SK-N-MC (cell line): ENCODE data around the gene ZNF644.

Experiments used
- EZH2 ChIP-seq: fragments of 200-600 bp; sonication (generic); IDR thresholded peaks from one replicate; pipeline ENCODE4 v1.6.1; 2017; ENCODE audit warnings: antibody characterized with exemption
- POLR2AphosphoS5 ChIP-seq: IDR thresholded peaks from 2 replicates; pipeline ENCODE4 v1.6.1; 2012; ENCODE audit warnings: mild to moderate bottlenecking, low read depth, low read length, borderline replicate concordance

DNA sequence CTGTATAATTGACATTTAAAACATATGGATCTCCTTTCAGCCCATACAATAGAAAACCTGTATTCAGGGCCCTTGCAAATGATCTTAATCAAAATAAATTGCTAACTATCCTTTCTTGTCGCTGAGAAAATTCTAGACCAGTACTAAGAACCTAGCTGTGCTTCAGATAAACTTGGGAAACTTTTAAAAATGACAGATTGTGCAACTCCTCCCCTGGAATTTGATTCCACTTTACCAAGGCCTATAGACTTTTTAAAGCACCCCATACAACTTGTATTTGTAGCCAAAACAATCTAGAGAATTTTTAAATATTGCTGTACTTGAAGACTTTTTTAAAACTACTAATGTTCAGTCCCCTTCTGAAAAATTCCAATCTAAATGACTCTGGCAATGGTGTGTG, 51.6 kb downstream of the ZNF644 start:
- no peak for TF ChIP-seq EZH2
- no peak for TF ChIP-seq POLR2AphosphoS5
